H1 (cell line): Measurements from ENCODE around the gene ARNT2. TPM values are rescaled to one million over a fixed set of nuclear protein-coding genes. Genes with fewer than 3 reads are reported as not detected.

Experiments used
- CTCF ChIA-PET: fragments of 300-600 bp; sonication (Branson Sonifier 250); formaldehyde crosslinking; loops from one replicate; lab custom pipeline; 2021; ENCODE audit not compliant: partially characterized antibody; lab: Charles Lee
- POLR2A ChIA-PET: fragments of 300-600 bp; sonication (Branson Sonifier 250); formaldehyde crosslinking; loops from one replicate; lab custom pipeline; 2021; ENCODE audit warnings: inconsistent platforms; ENCODE audit not compliant: partially characterized antibody; lab: Charles Lee
- DNase-seq, 2 experiments: peaks; one replicate each; pipeline versions ENCODE4 v3.0.0 to v3.0.0-alpha.2; 2010 to 2022; ENCODE audit warnings: low spot score in 2 of 2, low read depth in 1 of 2, mixed read lengths in 1 of 2
- FAIRE-seq: peaks from 2 replicates; lab custom pipeline; 2011; peaks lifted over from hg19 to GRCh38; lab: Jason Lieb, UNC
- H2AFZ ChIP-seq: 2 replicates; pipeline ENCODE4 v1.8.1; 2012; ENCODE audit warnings: low read length, inconsistent platforms
- H2AK5ac ChIP-seq: 2 replicates; pipeline ENCODE4 v1.6.1; 2013; ENCODE audit warnings: low read depth, low read length
- H2BK120ac ChIP-seq: replicated peaks from 2 replicates; pipeline ENCODE3; 2013; ENCODE audit warnings: low read depth, low read length, inconsistent platforms
- H2BK12ac ChIP-seq: 2 replicates; pipeline ENCODE4 v1.6.1; 2013; ENCODE audit warnings: low read depth, low read length
- H2BK15ac ChIP-seq: 2 replicates; pipeline ENCODE4 v1.6.1; 2013; ENCODE audit warnings: low read length
- H2BK20ac ChIP-seq: 2 replicates; pipeline ENCODE4 v1.6.1; 2013; ENCODE audit warnings: low read length
- H2BK5ac ChIP-seq: 2 replicates; pipeline ENCODE4 v1.6.1; 2013; ENCODE audit warnings: low read depth, low read length
- H3K14ac ChIP-seq: 2 replicates; pipeline ENCODE4 v1.6.1; 2013; ENCODE audit warnings: inconsistent platforms; ENCODE audit not compliant: insufficient read length
- H3K18ac ChIP-seq: 2 replicates; pipeline ENCODE4 v1.6.1; 2013; ENCODE audit warnings: low read length; ENCODE audit errors: extremely low read depth
- H3K23ac ChIP-seq: 2 replicates; pipeline ENCODE4 v1.6.1; 2013; ENCODE audit warnings: inconsistent platforms; ENCODE audit not compliant: insufficient read length
- H3K23me2 ChIP-seq: 2 replicates; pipeline ENCODE4 v1.6.1; 2013; ENCODE audit warnings: low read depth, low read length
- H3K27ac ChIP-seq: 2 replicates; pipeline ENCODE4 v1.6.1; 2011; ENCODE audit warnings: low read depth, low read length, inconsistent platforms
- H3K27me3 ChIP-seq, 4 experiments: replicated peaks in 1 of 4; 1 replicate in 1 of 4; 2 replicates in 3 of 4; pipeline versions ENCODE4 v1.6.1 to v1.8.1; 2011 to 2013; ENCODE audit warnings: low read length in 3 of 4, mild to moderate bottlenecking in 3 of 4, inconsistent platforms in 2 of 4, mixed read lengths in 2 of 4, moderate library complexity in 1 of 4; ENCODE audit not compliant: control insufficient read depth in 3 of 4, insufficient read depth in 3 of 4; ENCODE audit errors: extremely low read depth in 1 of 4
- H3K36me3 ChIP-seq, 4 experiments: 2 replicates each; pipeline versions ENCODE4 v1.6.1 to v1.8.1; 2011 to 2013; ENCODE audit warnings: mild to moderate bottlenecking in 4 of 4, low read length in 3 of 4, moderate library complexity in 2 of 4, control low read depth in 1 of 4, inconsistent platforms in 1 of 4; ENCODE audit not compliant: insufficient read depth in 4 of 4, control insufficient read depth in 2 of 4
- H3K4ac ChIP-seq: replicated peaks from 2 replicates; pipeline ENCODE3; 2013; ENCODE audit warnings: low read length, low read depth, mixed read lengths, inconsistent platforms; ENCODE audit not compliant: insufficient read length
- H3K4me1 ChIP-seq, 4 experiments: replicated peaks in 1 of 4; 1 replicate in 1 of 4; 2 replicates in 3 of 4; pipeline versions ENCODE4 v1.6.1 to v1.8.1; 2011 to 2013; ENCODE audit warnings: low read length in 3 of 4, inconsistent platforms in 2 of 4, mixed read lengths in 1 of 4; ENCODE audit not compliant: insufficient read depth in 4 of 4, control insufficient read depth in 3 of 4
- H3K4me2 ChIP-seq, 2 experiments: 2 replicates each; pipeline versions ENCODE4 v1.6.1 to v1.8.1; 2011 to 2013; ENCODE audit warnings: low read depth in 2 of 2, low read length in 2 of 2, control low read depth in 1 of 2, inconsistent platforms in 1 of 2, mild to moderate bottlenecking in 1 of 2; ENCODE audit not compliant: insufficient read depth in 1 of 2
- H3K4me3 ChIP-seq, 4 experiments: fragments of 200-600, 300-600 bp in 1 of 4; sonication (generic), shearing (Covaris generic), sonication (Bioruptor Twin) in 1 of 4; 2 replicates each; pipeline versions ENCODE4 v1.5.1 to v1.8.1; 2011 to 2016; ENCODE audit warnings: low read length in 4 of 4, low read depth in 3 of 4, control low read depth in 2 of 4, inconsistent platforms in 2 of 4, mild to moderate bottlenecking in 2 of 4, mixed read lengths in 1 of 4, moderate library complexity in 1 of 4; ENCODE audit not compliant: insufficient read depth in 2 of 4; ENCODE audit errors: extremely low read depth in 1 of 4
- H3K56ac ChIP-seq: replicated peaks from 2 replicates; pipeline ENCODE3; 2013; ENCODE audit warnings: low read depth, mild to moderate bottlenecking, mixed read lengths, low read length, inconsistent platforms; ENCODE audit not compliant: insufficient read length
- H3K79me1 ChIP-seq: 2 replicates; pipeline ENCODE4 v1.6.1; 2013; ENCODE audit warnings: low read depth, low read length, control low read depth
- H3K79me2 ChIP-seq, 2 experiments: 2 replicates each; pipeline versions ENCODE4 v1.6.1 to v1.8.1; 2012 to 2013; ENCODE audit warnings: low read length in 2 of 2, mild to moderate bottlenecking in 2 of 2, inconsistent platforms in 1 of 2; ENCODE audit not compliant: insufficient read depth in 2 of 2, control insufficient read depth in 1 of 2
- H3K9ac ChIP-seq, 4 experiments: replicated peaks in 1 of 4; 1 replicate in 1 of 4; 2 replicates in 3 of 4; pipeline versions ENCODE4 v1.6.1 to v1.8.1; 2011 to 2013; ENCODE audit warnings: low read depth in 3 of 4, low read length in 3 of 4, control low read depth in 2 of 4, mild to moderate bottlenecking in 2 of 4, moderate library complexity in 2 of 4, inconsistent platforms in 1 of 4; ENCODE audit errors: extremely low read depth in 1 of 4
- H3K9me3 ChIP-seq, 2 experiments: 2 replicates each; pipeline versions ENCODE4 v1.6.1 to v1.8.1; 2012 to 2013; ENCODE audit warnings: mild to moderate bottlenecking in 2 of 2, moderate library complexity in 2 of 2, control low read depth in 1 of 2, inconsistent platforms in 1 of 2, low read depth in 1 of 2, low read length in 1 of 2, mixed read lengths in 1 of 2; ENCODE audit not compliant: insufficient read depth in 2 of 2
- H4K20me1 ChIP-seq, 2 experiments: replicated peaks in 1 of 2; 2 replicates each; pipeline versions ENCODE3 to v1.8.1; 2011 to 2013; ENCODE audit warnings: inconsistent platforms in 2 of 2, low read length in 2 of 2, mild to moderate bottlenecking in 1 of 2; ENCODE audit not compliant: insufficient read depth in 2 of 2, control insufficient read depth in 1 of 2
- H4K5ac ChIP-seq: 2 replicates; pipeline ENCODE4 v1.6.1; 2013; ENCODE audit warnings: low read length, low read depth, mixed read lengths, inconsistent platforms; ENCODE audit not compliant: insufficient read length
- H4K8ac ChIP-seq: 2 replicates; pipeline ENCODE4 v1.8.0; 2013; ENCODE audit warnings: mild to moderate bottlenecking, moderate library complexity, low read length, inconsistent platforms; ENCODE audit not compliant: insufficient read depth; ENCODE audit errors: extremely low read depth
- H4K91ac ChIP-seq: replicated peaks from 2 replicates; pipeline ENCODE3; 2013; ENCODE audit warnings: low read length, mixed read lengths, inconsistent platforms; ENCODE audit not compliant: insufficient read length
- HDAC2 ChIP-seq, 2 experiments: fragments of 300-600 bp in 1 of 2; sonication (generic) in 1 of 2; IDR thresholded peaks; 2 replicates each; pipeline ENCODE4 v1.6.1; 2011 to 2012; ENCODE audit warnings: low read depth in 2 of 2, low read length in 2 of 2, mild to moderate bottlenecking in 2 of 2, moderate library complexity in 2 of 2, borderline replicate concordance in 1 of 2, inconsistent platforms in 1 of 2
- WGBS, 2 experiments: shearing (Covaris generic) in 1 of 2; methylation state at CpG; one replicate each; pipeline versions ENCODE4 v1.1.6 to v1.1.7; 2013 to 2015; ENCODE audit warnings: low lambda C conversion rate in 2 of 2, mixed read lengths in 2 of 2, inconsistent platforms in 1 of 2, low coverage in 1 of 2, missing lambda C conversion rate in 1 of 2; ENCODE audit not compliant: insufficient replicate concordance in 2 of 2, insufficient coverage in 1 of 2, insufficient read length in 1 of 2; ENCODE audit errors: extremely low coverage in 1 of 2, missing lambda C conversion rate in 1 of 2; 5-methylcytosine and 5-hydroxymethylcytosine counted together
- polyA plus RNA-seq, 7 experiments: library from polyadenylated mRNA; depleted of rRNA in 3 of 7; stranded (reverse) in 5 of 7; unstranded in 2 of 7; fragments of >200 nt in 5 of 7; fragments of 200-250 nt in 2 of 7; gene quantifications; 1 replicate in 5 of 7; 2 replicates in 1 of 7; 4 replicates in 1 of 7; pipeline versions ENCODE4 v1.2.1 to v1.2.3, GENCODE V29; 2011 to 2013; ENCODE audit warnings: missing spikeins in 2 of 7, mixed read lengths in 2 of 7
- total RNA-seq: library from RNA; stranded (reverse); fragmentation: NEBNext Ultra II Directional; extraction: Animal tissue kit (Norgen Biotek cat#: 25700); gene quantifications from 2 replicates; pipeline ENCODE4 v1.2.1, GENCODE V29; 2021
- TF ChIP-seq, protein P1 (sequence below): IDR thresholded peaks from 2 replicates; pipeline ENCODE4 v1.6.1; 2011; ENCODE audit warnings: low read length, improper control_type of control experiment

ARNT2 gene
- total and polyA plus RNA-seq, 2 of the 8 experiments (the other 6 are each of a cell fraction or from before 2014, with no cell fraction given), result 9.5 to 14.6 TPM

DNA sequence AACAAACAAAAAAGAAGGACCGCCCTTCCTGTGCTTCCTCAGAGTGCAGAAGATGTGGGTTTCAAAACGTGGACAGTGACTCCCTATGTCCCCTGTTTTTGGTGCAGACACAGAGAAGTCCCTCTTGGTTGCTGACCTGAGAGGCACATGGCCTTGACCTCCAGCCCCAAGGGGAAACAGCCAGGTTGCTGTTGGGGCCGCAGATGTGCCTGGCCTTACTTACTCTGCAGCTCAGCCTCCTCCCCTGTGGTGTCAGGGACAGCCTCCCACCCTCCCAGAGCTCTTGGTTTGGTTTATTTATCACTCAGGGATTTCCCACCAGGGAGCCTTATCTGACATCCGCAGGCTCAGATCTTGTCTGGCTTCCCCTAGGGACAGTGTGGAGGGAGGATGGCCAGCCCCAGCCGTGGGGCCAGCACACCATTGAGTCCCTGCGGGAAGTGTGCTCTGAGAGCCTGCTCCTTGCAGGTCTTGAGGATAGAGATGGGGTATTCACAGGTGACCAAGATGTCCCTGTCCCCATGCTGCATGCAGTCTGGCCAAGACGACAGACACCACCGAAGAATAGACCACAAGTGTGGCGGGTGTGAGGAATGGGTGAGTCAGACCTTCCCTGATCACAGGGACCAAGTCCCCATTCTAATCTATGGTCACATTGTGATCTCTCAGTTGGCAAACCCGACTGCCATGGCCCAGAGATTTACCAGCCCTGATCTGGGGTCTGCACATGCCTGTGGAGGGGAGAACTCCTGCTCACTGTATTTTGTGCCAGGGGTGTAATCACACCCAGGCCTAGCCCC, 156.6 kb downstream of the ARNT2 start:
- Histone ChIP-seq H2BK120ac (no peak overlapping the region), H3K27ac (no peak overlapping the region), H3K4me2 (no peak overlapping the region), H3K4ac (no peak overlapping the region), H3K23ac (no peak overlapping the region), H3K14ac (no peak overlapping the region), H3K79me2 (no peaks in the 10 kb centered on the region), H2BK5ac (no peak overlapping the region), H3K18ac (no peak overlapping the region), H3K56ac (no peak overlapping the region), H4K8ac (no peak overlapping the region), H2BK15ac (no peak overlapping the region), H2AK5ac (no peak overlapping the region), H3K4me1 (no peaks in the 10 kb centered on the region), H4K5ac (no peak overlapping the region), H2BK20ac (no peak overlapping the region), H3K79me1 (no peaks in the 10 kb centered on the region), H4K91ac (no peak overlapping the region), H3K36me3 (no peaks in the 10 kb centered on the region; a peak in 1 of 8 replicates), H3K9ac (no peak overlapping the region), H4K20me1 (no peaks in the 10 kb centered on the region), H2AFZ (no peak overlapping the region), H3K23me2 (no peaks in the 10 kb centered on the region; the same call in 1 of the 2 replicates), H2BK12ac (no peak overlapping the region)
- WGBS, 2 experiments, result 82% methylated on average over 10 of the region's 10 CpGs; no CpG with 5 or more reads in 1 of the 2 experiments
- FAIRE-seq, result no peak
- POLR2A ChIA-PET, result no interaction called here
- DNase-seq, result peak in 1 of 2 experiments; percentile 33
- TF ChIP-seq, protein P1, sequence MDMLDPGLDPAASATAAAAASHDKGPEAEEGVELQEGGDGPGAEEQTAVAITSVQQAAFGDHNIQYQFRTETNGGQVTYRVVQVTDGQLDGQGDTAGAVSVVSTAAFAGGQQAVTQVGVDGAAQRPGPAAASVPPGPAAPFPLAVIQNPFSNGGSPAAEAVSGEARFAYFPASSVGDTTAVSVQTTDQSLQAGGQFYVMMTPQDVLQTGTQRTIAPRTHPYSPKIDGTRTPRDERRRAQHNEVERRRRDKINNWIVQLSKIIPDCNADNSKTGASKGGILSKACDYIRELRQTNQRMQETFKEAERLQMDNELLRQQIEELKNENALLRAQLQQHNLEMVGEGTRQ, result no peak
- no peak for TF ChIP-seq HDAC2 (IDR thresholded peaks at IDR 0.05; ENCODE audit: borderline replicate concordance in 1 of 2, low read depth in 2 of 2, low read length in 2 of 2)
- TF ChIP-seq, all 59 proteins: peak for 0
- no peak overlapping the region for H3K4me3 ChIP-seq
- CTCF ChIA-PET, result interaction anchor here (1.2 kb wide), 1 partner anchor 142 kb away, joined by 3 read pairs; no protein-coding TSS in a partner anchor
- no peaks in the 10 kb centered on the region for H3K9me3 ChIP-seq
- H3K27me3 ChIP-seq, result no peaks in the 10 kb centered on the region
